C4-2B (cell line): ENCODE results near the gene FOXL1.

ENCODE experiments used
- H3K27ac ChIP-seq: fragments of 450-650 bp; 2 replicates; pipeline ENCODE4 v1.5.1; 2017
- CTCF ChIP-seq: fragments of 450-650 bp; conservative IDR thresholded peaks from 2 replicates; pipeline ENCODE4 v1.5.1; 2017; ENCODE audit warnings: mild to moderate bottlenecking
- ZFX ChIP-seq: fragments of 450-650 bp; IDR thresholded peaks from 2 replicates; pipeline ENCODE4 v1.6.1; 2017

The FOXL1 gene

GRCh38 chr16:86541560-86541959, 36.8 kb upstream of the FOXL1 start:
- H3K27ac ChIP-seq: no peak overlapping the region
- TF ChIP-seq CTCF: no peak
- TF ChIP-seq ZFX: no peak

- H3K27ac ChIP-seq: no peak overlapping the region
- TF ChIP-seq ZFX: no peak
- no peak for TF ChIP-seq CTCF
Observed at GRCh38 chr16:86542756-86543750, 35.3 kb upstream of the FOXL1 start.

GRCh38 chr16:86545481-86545880, 32.9 kb upstream of the FOXL1 start:
- TF ChIP-seq CTCF: no peak
- TF ChIP-seq ZFX: no peak
- H3K27ac ChIP-seq: peak overlapping the region; percentile 38

- no peak for TF ChIP-seq ZFX
- no peak for TF ChIP-seq CTCF
- peak overlapping the region; percentile 38 for H3K27ac ChIP-seq
Observed at GRCh38 chr16:86545954-86546637, 32.3 kb upstream of the FOXL1 start.

GRCh38 chr16:86546638-86547013, 31.7 kb upstream of the FOXL1 start:
- TF ChIP-seq CTCF (no peak), ZFX (no peak)
- peak overlapping the region; percentile 38 for H3K27ac ChIP-seq

GRCh38 chr16:86547286-86547685, 31.1 kb upstream of the FOXL1 start:
- no peak for TF ChIP-seq ZFX
- TF ChIP-seq CTCF: no peak
- no peak overlapping the region for H3K27ac ChIP-seq

- no peak overlapping the region for H3K27ac ChIP-seq
- no peak for TF ChIP-seq ZFX
- no peak for TF ChIP-seq CTCF
Observed at GRCh38 chr16:86549076-86549892, 29.1 kb upstream of the FOXL1 start.
